Frontal cortex (tissue), 4 donors: ENCODE data around the gene KHDC1. TPM values are rescaled to one million over a fixed set of nuclear protein-coding genes. Genes with fewer than 3 reads are reported as not detected.
"Not testable (repeated sequence)": the region's sequence is repeated elsewhere in the genome, so short reads cannot be mapped to it uniquely, and the experiment has no call there.

ENCODE experiments used
- DNase-seq, 2 donors: peaks; one replicate each; pipeline ENCODE4 v3.0.0; 2012; ENCODE audit warnings: low spot score in 2 of 2
- FAIRE-seq: peaks from 2 replicates; lab custom pipeline; 2012; peaks lifted over from hg19 to GRCh38; lab: Jason Lieb, UNC
- total RNA-seq: library from RNA; depleted of rRNA; stranded (reverse); fragments of >200 nt; gene quantifications from one replicate; pipeline ENCODE4 v1.2.3, GENCODE V29; 2014
- donor health status: control.
- donor health status: control.
- donor health status: control.

KHDC1 gene
- total RNA-seq, 1 donor from 2014 or later = 2.9 TPM

DNA sequence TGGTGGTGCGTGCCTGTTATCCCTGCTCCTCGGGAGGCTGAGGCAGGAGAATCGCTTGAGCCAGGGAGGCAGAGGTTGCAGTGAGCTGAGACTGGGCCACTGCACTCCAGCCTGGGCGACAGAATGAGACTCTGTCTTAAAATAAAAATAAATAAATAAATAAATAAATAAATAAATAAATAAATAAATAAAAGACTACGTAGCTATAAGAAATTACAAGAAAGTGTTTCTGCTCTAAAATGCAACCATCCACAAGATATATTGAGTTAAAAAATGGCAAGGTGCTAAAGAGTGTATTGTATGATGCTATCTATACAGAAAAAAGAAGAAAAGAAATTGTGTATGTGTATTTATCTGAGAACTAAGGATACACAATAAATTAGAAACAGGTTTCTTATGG is 8.7 kb downstream of the KHDC1 start:
- FAIRE-seq = not testable (repeated sequence)

DNA sequence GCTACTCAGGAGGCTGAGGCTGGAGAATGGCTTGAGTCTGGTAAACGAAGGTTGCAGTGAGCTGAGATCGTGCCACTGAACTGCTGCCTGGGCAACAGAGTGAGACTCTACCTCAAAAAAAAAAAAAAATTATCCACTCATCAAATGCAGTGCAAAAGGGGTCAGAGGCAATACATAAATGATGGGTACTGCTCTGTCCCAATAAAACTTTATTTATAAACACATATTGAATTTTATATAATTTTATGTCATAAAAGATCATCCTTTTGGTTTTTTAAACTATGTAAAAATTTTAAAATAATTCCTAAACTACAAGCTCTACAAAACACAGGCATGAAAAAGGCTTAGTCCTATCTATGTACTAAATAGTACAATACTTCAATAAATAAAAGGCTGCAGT is 10.3 kb downstream of the KHDC1 start:
- no peak for FAIRE-seq
- no peak for DNase-seq

More for the DNA sequence above, 8.7 kb downstream of the KHDC1 start:
- not testable (repeated sequence) for DNase-seq

DNA sequence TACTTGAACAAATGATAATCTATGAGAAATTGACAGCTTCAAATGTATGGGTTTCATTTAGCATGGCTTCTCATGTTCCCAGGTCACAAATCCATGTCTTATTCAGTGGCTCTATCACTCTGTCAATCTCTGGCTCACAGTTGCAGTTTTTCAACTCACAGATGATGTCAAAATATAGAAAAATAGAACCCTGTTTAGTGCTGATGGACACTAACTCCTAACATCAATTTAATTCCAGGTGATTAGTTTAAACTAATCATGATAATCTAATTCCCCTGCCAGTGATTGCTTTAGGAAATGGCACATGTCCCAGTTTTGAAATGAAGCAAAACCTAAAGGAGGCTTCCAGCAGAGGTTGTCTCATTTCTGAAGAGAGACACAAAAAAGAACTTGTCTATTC is 13.0 kb downstream of the KHDC1 start:
- DNase-seq (no peak), FAIRE-seq (no peak)

DNA sequence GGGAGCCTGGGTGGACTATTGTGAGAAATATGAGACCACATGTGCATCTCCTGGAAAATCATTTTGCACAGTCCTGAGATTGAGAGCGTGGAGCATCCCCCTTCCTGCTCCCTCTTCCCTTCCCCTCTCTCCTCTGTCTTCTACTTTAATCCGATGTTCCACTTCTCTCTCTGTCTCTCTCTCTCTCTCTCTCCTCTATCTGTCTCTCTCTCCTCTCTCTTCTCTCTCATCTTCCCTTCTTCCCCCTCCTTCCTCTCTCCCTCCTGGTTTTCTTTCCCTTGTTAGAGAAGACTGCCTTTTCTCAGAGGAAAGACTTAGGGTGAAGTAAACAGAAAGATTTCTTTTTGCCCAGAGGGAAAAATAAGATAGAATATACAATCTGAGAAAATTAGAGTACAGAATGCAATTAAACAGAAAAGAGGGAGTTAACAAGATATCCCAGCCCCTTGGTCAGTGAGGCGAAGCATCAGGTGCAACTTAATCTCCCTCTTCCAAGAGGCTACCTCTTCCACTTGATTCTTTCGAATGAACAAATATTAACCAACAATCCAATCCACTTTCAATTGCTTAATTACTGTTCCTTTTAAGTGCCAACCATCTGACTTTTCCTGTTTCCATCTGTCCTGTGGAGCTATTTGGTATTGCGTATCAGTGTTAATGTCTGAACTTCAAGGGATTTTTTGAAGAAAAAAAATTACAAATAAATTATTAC is 14.6 kb downstream of the KHDC1 start:
- FAIRE-seq (no peak), DNase-seq (no peak)

DNA sequence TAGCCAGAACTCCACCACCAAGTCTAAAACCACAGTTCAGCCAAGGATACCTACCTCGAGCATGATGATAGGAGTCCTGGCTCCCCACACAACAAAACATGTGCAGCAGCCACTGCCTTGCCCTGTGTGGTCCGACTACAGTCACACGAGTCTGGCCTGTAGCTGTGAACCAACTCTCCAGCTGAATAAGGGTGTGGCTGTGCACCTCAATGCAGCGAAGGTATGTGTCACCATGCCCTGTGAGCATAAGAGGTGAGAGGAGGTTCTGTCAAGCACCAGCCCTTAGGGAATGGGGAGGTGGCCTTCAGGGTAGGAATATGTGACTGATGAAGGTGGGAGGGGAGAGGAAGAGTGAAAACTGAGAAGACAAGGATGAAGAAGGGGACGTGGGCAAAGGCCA is 21.0 kb downstream of the KHDC1 start:
- DNase-seq = no peak
- FAIRE-seq = no peak

DNA sequence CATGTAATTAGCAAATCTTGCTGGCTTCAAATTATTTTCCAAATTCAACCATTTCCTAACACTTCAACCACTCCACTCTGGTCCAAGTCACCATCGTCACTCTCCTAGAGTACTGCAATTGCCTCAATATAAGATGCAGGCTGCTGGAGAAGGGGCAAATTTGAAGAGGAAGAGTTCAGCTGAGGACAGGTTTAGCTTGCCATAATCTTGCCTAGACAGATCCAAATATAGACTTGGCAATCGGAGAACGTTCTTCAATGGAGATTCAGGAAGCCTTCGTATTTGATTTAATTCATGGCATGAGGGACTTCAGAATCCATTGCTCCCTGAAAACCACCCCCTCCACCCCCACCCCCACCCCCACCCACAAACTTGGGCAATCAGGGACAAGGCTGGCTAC is 22.3 kb downstream of the KHDC1 start:
- DNase-seq = no peak
- FAIRE-seq = no peak

DNA sequence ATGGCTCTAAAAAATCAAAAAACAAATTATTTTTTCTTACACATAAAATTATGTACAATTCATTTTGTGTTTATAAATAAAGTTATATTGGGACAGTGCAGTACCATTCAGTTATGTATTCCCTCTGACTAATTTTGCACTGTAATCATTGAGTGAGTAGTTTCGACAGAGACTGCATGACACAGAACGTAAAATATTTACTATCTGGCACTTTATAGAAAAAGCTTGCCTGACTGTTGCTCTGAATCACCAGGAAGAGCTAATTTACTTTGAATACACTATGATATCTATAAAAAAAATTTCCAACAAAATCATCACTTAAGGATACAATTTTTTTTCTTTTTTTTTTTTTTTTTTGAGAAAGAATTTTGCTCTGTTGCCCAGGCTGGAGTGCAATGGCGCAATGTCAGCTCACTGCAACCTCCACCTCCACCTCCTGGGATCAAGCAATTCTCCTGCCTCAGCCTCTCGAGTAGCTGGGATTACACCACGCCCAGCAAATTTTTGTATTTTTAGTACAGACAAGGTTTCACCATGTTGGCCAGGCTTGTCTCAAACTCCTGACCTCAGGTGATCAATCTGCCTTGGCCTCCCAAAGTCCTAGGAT is 26.7 kb downstream of the KHDC1 start:
- no peak for FAIRE-seq
- no peak for DNase-seq

DNA sequence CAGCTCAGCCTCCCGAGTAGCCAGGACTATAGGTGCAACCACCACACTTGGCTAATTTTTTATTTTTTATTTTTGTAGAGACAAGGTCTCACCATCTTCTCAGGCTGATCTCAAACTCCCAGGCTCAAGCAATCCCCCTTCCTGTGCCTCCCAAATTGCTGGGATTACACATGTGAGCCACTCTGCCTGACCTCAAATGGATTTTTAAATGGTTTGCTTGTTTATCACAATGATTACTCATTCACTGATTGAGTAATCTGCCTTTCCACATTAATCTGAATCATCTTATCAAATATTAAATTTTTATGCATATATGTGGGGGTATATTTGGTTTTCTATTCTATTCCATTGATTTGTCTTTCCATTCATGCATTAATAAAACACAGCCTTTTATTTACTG is 28.3 kb downstream of the KHDC1 start:
- DNase-seq = no peak
- no peak for FAIRE-seq

DNA sequence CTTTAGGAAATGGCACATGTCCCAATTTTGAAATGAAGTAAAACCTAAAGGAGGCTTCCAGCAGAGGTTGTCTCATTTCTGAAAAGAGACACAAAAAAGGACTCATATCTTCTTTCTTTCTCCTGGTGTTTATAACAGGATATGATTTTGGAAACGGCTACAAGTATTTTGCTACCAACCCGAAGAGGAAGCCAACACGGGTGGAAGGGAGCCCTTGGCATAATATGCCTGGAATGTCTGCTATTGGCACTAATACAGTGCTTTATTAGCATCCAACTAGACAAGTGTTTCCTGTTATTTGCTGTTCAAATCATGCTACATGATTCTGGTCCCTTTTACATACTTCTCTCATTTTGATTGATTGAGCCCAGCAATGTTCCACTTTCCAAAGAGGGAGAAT is 29.0 kb downstream of the KHDC1 start:
- FAIRE-seq, DNase-seq: not testable (repeated sequence)

DNA sequence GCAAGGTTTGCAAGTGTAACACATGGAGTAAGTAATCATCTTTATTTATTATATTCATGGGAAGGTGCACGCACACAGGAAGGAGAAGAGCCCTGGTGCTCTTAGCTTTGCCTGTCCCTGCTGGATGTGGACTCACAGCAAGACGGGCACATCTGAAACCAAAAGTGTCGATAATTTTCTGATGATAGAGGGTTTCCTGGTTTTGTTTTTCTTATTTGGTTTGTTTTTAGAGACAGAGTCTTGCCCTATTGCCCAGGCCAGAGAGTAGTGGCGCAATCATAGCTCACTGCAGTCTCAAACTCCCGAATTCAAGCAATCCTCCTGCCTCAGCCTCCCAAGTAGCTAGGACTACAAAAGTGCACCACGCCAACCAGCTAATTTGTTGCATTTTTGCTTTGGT is 29.9 kb downstream of the KHDC1 start:
- no peak for FAIRE-seq
- no peak for DNase-seq

DNA sequence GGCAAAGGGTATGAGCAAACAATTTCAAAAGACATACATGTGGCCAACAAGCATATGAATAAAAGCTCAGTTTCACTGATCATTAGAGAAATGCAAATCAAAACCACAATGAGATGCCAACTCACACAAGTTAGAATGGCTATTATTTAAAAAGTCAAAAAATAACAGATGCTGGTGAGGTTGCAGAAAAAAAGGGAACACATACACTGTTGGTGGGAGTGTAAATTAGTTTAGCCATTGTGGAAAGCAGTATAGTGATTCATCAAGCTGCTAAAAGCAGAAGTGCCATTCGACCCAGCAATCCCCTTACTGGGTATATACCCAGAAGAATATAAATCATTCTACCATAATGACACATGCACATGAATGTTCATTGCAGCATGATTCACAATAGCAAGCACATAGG is 31.0 kb downstream of the KHDC1 start:
- DNase-seq (no peak), FAIRE-seq (no peak)

DNA sequence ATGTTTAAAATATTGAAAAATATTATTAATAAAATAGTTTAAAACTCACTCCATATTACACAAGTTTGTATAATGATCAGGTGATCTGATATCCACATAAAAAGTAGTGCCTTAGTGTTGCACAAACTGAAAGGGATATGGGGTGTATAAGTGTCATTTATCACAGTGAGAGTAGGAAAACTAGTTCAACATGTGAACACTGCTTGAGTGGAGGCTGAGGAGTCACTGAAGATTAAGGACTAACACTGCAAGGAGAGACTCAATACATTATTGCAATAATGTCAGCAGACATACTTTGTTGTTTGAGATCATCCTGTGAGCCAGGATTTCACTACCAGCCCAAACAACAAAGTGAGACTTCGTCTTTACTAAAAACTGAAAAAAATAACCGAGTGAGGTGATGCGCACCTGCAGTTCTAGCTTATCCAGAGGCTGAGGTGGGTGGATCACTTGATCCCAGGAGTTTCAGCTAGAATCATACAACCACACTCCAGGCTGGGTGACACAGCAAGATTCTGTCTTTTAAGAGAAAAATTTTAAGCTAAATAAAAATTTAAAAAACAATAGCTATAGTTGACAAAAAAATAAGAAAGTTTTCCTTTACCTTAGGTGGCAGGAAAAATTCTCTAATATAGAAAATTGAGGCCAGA is 35.3 kb downstream of the KHDC1 start:
- DNase-seq = no peak
- no peak for FAIRE-seq

DNA sequence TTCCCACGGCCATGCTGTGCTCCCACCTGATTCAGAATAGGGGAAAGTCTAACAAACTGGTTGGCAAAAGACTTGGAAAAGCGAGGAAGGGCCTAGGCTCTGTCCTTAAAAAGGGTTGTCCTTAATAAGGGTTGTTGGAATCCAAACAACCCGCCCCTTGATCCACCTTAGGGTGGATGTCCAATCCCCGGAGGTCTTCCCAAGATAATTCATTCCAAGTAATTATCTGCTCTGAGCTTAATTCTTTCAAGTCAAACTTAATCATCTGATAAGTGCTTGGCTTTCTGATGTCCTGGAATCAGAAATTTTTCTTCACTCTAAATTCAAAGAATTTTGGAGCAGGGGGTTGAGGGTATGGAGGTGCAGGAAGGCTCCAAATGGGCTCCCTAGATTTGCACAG is 37.6 kb downstream of the KHDC1 start, which contains the start of gene KHDC1L:
Gene KHDC1L (minus strand): TSS at position 101 of the 400 bp plus-strand sequence. CDS start 88 bp downstream, at position 13.
- DNase-seq (no peak), FAIRE-seq (no peak)

DNA sequence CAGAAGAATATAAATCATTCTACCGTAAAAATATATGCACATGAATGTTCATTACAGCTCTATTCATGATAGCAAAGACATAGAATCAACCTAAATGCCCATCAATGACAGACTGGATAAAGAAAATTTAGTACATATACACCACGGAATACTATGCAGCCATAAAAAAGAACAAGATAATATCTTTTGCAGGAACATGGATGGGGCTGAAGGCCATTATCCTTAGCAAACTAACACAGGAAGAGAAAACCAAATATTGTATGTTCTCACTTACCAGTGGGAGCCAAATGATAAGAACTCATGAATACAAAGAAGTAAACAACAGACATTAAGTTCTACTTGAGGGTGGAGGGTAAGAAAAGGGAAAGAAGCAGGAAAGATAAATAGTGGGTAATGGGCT is 46.1 kb downstream of the KHDC1 start:
- FAIRE-seq (no peak), DNase-seq (no peak)

DNA sequence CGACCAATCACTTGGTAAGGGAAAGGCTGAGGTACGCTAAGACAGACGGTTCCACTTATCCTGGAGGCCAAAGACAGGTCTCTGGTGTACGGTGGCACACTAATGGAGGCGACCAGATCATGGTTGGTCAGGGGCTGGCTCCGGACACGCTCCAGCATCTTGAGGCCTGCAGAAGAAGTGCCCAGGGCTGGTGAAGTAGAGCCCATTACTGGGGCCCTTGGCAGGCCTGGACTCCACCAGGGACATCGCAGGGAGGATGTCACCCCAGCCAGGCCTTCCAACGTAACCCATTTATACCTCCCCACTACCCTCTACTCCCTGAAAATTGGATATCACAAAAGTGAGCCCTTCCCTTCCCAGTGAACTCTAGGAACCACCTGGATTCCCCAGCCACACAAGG is 53.9 kb downstream of the KHDC1 start:
- no peak for DNase-seq
- no peak for FAIRE-seq

DNA sequence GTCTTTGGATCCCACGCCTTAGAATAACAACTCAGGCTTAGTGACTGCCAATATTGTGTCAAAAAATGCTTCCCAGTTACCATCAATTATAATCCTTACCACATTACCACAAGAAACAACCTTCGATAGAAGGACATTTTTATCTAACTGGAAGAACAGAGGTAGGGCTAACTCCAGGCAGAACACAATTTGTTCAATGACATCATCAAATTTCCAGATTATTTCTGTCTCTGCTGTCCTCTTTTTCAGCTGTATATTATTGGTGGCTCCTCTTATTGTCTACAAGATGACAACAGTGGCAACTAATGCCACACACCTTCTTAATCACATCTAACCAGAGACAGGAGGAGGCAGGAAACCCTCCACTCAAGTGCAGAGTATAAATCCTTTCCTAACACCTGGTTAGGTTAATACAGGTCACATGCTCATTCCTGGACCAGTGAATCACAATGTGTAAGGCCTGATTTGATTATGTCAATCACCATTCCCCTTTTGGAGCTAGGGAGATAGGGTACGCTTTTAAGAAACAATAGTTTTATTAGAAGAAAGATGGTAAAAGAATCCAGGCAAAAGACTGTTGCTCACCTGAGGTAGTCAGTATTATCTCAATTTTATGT is 55.7 kb downstream of the KHDC1 start:
- DNase-seq (no peak), FAIRE-seq (no peak)

DNA sequence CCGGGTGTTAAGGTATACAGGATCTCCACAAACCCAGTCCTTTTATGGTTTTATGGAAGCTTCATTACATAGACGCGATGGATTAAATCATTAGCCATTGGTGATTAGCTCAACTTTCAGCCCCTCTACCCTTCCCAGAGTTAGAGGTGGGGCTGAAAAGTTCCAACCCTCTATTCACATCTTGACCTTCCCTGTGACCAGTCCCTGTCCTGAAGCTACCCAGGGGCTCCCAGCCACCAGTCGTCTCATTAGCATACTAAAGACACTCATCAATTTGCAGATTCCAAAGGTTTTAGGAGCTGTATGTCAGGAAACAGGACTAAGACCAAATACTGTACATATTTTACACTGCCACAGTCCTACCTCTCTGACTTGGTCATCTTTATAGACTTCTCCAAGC is 58.7 kb downstream of the KHDC1 start:
- DNase-seq (no peak), FAIRE-seq (no peak)

DNA sequence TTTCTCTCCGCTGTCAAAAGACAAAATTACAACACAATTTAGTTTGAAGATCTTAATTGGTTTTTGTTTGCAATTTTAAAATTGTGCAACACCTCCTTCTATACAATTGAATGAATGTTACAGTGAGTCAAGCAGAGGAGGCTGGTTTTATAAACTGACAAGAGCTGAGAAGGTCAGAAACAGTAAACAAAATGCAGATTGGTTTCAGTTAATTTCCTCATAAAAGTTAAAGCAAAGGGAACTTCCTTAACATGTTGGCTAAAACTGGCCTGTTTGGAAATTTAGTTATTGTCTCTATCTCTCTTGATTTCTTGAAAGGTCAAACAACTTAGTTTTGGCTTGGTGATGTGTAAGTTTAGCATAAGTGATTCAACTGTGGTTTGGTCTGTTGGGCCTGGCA is 59.9 kb downstream of the KHDC1 start:
- FAIRE-seq = no peak
- no peak for DNase-seq

DNA sequence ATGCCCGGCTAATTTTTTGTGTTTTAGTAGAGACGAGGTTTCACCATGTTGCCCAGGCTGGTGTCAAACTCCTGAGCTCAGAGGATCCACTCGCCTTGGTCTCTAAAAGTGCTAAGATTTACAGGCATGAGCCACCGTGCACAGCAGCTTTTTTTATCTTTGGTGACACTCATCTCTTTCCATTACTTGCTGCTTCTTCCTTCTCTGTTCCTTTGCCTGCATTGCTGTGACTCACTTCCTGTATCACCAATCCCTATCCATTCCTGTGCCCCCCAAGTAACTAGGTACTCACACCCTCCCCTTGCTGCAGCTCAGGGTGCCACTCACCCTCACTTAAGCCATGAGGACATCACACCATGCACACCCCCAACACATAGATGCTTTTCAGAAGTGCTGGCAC is 62.3 kb downstream of the KHDC1 start:
- FAIRE-seq = no peak
- DNase-seq = no peak

DNA sequence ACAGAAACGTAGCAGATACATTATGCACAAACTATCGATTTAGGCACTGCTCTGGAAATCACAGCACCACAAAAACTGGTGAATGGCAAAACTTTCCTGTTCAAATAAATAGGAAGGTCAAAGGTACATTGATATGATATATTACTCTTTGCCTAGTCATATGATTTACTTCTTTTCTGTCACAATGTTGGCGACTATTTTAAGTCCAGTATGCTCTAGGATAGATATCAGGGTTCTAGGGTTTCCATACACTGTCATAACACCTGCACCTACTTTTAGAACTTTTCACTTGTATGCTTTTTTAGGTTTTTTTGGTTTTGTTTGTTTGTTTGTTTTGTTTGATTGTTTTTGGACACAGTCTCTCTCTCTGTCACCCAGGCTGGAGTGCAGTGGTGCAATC is 62.7 kb downstream of the KHDC1 start:
- no peak for FAIRE-seq
- no peak for DNase-seq

DNA sequence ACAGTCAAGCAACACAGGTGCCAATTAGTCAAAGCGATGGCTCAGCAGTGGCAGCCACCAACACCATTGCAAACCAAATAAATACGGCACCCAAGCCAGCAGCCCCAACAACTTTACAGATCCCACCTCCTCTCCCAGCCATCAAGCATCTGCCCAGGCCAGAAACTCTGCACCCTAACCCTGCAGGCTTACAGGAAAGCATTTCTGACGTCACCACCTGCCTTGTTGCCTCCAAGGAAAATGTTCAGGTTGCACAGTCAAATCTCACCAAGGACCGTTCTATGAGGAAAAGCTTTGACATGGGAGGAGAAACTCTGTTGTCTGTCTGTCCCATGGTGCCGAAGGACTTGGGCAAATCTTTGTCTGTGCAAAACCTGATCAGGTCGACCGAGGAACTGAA is 68.3 kb downstream of the KHDC1 start:
- DNase-seq = no peak
- no peak for FAIRE-seq
